T-cell (primary cell): ENCODE results near the gene RASSF7. TPM values are rescaled to one million over a fixed set of nuclear protein-coding genes. Genes with fewer than 3 reads are reported as not detected.

Experiments
- ATAC-seq, 4 experiments: fragments of 200-7000 bp in 3 of 4; fragments of 150-1000 bp in 1 of 4; cut with Tn5 transposase; replicated peaks in 1 of 4; 1 replicate in 3 of 4; 2 replicates in 1 of 4; pipeline ENCODE4 v1.10.0; 2021; ENCODE audit warnings: moderate library complexity in 3 of 4, mild to moderate bottlenecking in 2 of 4, moderate number of reproducible peaks in 1 of 4
- CTCF ChIA-PET, 2 donors: fragments of 300-600 bp; sonication (Branson Sonifier 250); formaldehyde crosslinking; loops; one replicate each; lab custom pipeline; 2022; ENCODE audit warnings: antibody characterized with exemption in 2 of 2; lab: Charles Lee
- POLR2A ChIA-PET, 2 donors: fragments of 300-600 bp; sonication (Branson Sonifier 250); formaldehyde crosslinking; loops; one replicate each; lab custom pipeline; 2022; ENCODE audit warnings: antibody characterized with exemption in 2 of 2; lab: Charles Lee
- DNase-seq, 35 experiments: peaks; one replicate each; pipeline versions ENCODE4 v3.0.0 to v3.0.0-alpha.2; 2013 to 2023
- H3K27ac ChIP-seq: one replicate; pipeline ENCODE4 v1.5.1; 2013; ENCODE audit warnings: low read length
- H3K27me3 ChIP-seq, 2 experiments: replicated peaks in 1 of 2; 1 replicate in 1 of 2; 2 replicates in 1 of 2; pipeline versions ENCODE4 v1.6.1 to v1.7.0; 2013; ENCODE audit warnings: low read length in 1 of 2, mixed read lengths in 1 of 2; ENCODE audit not compliant: control insufficient read depth in 2 of 2, insufficient read depth in 2 of 2; ENCODE audit errors: extremely low read depth in 1 of 2
- H3K36me3 ChIP-seq, 2 donors: 1 replicate in 1 of 2; 2 replicates in 1 of 2; pipeline versions ENCODE4 v1.6.1 to v1.7.0; 2013; ENCODE audit warnings: low read length in 1 of 2; ENCODE audit not compliant: control insufficient read depth in 2 of 2, insufficient read depth in 1 of 2; ENCODE audit errors: extremely low read depth in 1 of 2
- H3K4me1 ChIP-seq, 2 experiments: 1 replicate in 1 of 2; 2 replicates in 1 of 2; pipeline versions ENCODE4 v1.6.1 to v1.7.0; 2013; ENCODE audit warnings: low read length in 2 of 2, mixed read lengths in 1 of 2; ENCODE audit not compliant: insufficient read depth in 2 of 2, control insufficient read depth in 1 of 2; ENCODE audit errors: extremely low read depth in 1 of 2
- H3K4me3 ChIP-seq, 2 donors: 1 replicate in 1 of 2; 2 replicates in 1 of 2; pipeline versions ENCODE4 v1.5.1 to v1.7.0; 2013; ENCODE audit warnings: mild to moderate bottlenecking in 2 of 2, low read length in 1 of 2, moderate library complexity in 1 of 2; ENCODE audit not compliant: control insufficient read depth in 1 of 2; ENCODE audit errors: extremely low read depth in 1 of 2
- H3K9me3 ChIP-seq: 2 replicates; pipeline ENCODE4 v1.7.0; 2013
- H3K27ac Mint-ChIP-seq, 2 donors: one replicate each; pipeline ENCODE4 v1.8.0; 2020 to 2021; ENCODE audit warnings: mild to moderate bottlenecking in 2 of 2, mixed read lengths in 2 of 2
- H3K27me3 Mint-ChIP-seq, 2 donors: one replicate each; pipeline ENCODE4 v1.8.0; 2021 to 2022; ENCODE audit warnings: mixed read lengths in 2 of 2
- H3K36me3 Mint-ChIP-seq: one replicate; pipeline ENCODE4 v1.8.0; 2021; ENCODE audit warnings: mixed read lengths
- H3K4me1 Mint-ChIP-seq, 3 donors: one replicate each; pipeline ENCODE4 v1.8.0; 2020 to 2022; ENCODE audit warnings: mixed read lengths in 3 of 3, mild to moderate bottlenecking in 1 of 3
- H3K4me3 Mint-ChIP-seq, 3 donors: one replicate each; pipeline ENCODE4 v1.8.0; 2020 to 2022; ENCODE audit warnings: mild to moderate bottlenecking in 3 of 3, mixed read lengths in 3 of 3, moderate library complexity in 3 of 3
- H3K9me3 Mint-ChIP-seq, 3 donors: one replicate each; pipeline ENCODE4 v1.8.0; 2020 to 2022; ENCODE audit warnings: mixed read lengths in 3 of 3
- WGBS: methylation state at CpG from one replicate; pipeline ENCODE4 v1.1.5; 2013; ENCODE audit warnings: missing lambda C conversion rate; ENCODE audit not compliant: insufficient coverage; 5-methylcytosine and 5-hydroxymethylcytosine counted together
- total RNA-seq, 35 experiments: library from RNA in 6 of 35; stranded (reverse) in 6 of 35; fragments of 120-200 nt in 1 of 35; gene quantifications; one replicate each; pipeline versions ENCODE4 v1.2.1 to v1.2.4 and lab custom pipeline; 2013 to 2026

Gene RASSF7
- total RNA-seq, 5 donors from 2014 or later (not counting 1 experiment from before 2014, with no cell fraction given): 23.2 to 68.4 (median 63.4) TPM

- Mint-ChIP-seq H3K4me1 (peaks cover 0 to 2% (median 0%) of the 10 kb centered on the region in 3 donors), H3K4me3 (no peak overlapping the region), H3K36me3 (peaks cover 6% of the 10 kb centered on the region), H3K9me3 (no peaks in the 10 kb centered on the region), H3K27ac (no peak overlapping the region), H3K27me3 (no peaks in the 10 kb centered on the region)
- ChIA-PET CTCF (interaction anchor here in 1 of 2 donors (0.7 kb wide), 1 partner anchor 19 kb away, joined by 4 read pairs; no protein-coding TSS in a partner anchor), POLR2A (no interaction called here)
- Histone ChIP-seq H3K4me1 (peaks cover 0 to 4% of the 10 kb centered on the region in 2 experiments), H3K27ac (no peak overlapping the region), H3K9me3 (no peaks in the 10 kb centered on the region), H3K27me3 (no peaks in the 10 kb centered on the region), H3K36me3 (peaks cover 7 to 19% of the 10 kb centered on the region in 2 donors), H3K4me3 (no peak overlapping the region)
- ATAC-seq (no peak), DNase-seq (no peak)
- 90% methylated on average over 25 of the region's 30 CpGs for WGBS
Observed at GRCh38 chr11:528166-528814, 32.5 kb upstream of the RASSF7 start.

DNA sequence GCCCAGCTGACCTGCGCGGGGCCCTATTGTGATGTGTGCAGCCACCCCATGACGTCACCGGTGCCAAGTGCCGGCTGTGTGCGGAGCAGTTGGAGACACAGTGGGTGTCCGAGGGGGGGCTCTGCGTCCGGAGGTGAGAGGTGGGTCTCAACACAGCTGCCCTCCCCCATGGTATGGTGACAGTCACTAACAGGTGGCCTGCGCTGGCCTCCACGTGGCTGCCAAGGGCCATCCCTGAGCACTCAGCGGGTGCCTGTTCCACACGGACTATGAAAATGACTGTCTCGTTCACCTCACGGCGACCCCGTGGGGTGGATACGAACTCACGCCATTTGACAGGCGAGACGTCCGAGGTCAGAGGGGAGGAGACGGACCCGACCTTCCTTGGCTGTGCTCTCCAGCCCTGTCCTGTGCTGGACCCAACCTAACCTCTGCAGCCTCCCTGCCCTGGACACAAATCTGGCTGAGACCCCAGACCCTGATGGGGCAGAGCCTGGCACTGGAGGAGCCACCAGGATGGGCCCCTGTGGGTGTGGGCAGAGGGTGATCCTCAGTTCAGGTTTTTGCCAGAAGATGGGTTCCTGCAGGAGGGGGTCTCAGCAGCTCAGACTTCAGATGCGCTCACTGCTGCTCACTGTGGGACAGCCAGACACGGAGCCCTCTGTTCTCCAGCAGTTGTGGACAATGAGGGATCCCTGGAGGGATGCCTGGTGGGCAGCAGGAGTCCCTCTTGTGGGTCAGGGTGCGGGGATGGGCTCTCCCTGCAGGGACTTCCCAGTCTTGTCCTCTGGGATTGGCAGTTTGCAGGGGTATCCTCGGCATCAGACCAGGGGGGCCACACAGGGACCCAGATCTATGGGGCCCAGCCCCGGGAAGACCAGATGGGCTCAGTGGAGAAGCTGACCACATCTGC lies 31.7 kb upstream of the RASSF7 start:
- Mint-ChIP-seq H3K4me1 (peaks cover 0 to 6% (median 3%) of the 10 kb centered on the region in 3 donors), H3K27ac (no peak overlapping the region), H3K9me3 (no peaks in the 10 kb centered on the region), H3K4me3 (no peak overlapping the region), H3K36me3 (peaks cover 6% of the 10 kb centered on the region), H3K27me3 (no peaks in the 10 kb centered on the region)
- H3K27ac ChIP-seq: no peak overlapping the region
- POLR2A ChIA-PET: no interaction called here
- H3K4me3 ChIP-seq: no peak overlapping the region
- CTCF ChIA-PET: no interaction called here
- H3K36me3 ChIP-seq: peaks cover 7 to 25% of the 10 kb centered on the region in 2 donors
- WGBS: 87% methylated on average over 29 of the region's 29 CpGs
- DNase-seq (no peak), ATAC-seq (no peak)
- peaks cover 0 to 12% of the 10 kb centered on the region in 2 experiments for H3K4me1 ChIP-seq
- H3K27me3 ChIP-seq: no peaks in the 10 kb centered on the region
- no peaks in the 10 kb centered on the region for H3K9me3 ChIP-seq

DNA sequence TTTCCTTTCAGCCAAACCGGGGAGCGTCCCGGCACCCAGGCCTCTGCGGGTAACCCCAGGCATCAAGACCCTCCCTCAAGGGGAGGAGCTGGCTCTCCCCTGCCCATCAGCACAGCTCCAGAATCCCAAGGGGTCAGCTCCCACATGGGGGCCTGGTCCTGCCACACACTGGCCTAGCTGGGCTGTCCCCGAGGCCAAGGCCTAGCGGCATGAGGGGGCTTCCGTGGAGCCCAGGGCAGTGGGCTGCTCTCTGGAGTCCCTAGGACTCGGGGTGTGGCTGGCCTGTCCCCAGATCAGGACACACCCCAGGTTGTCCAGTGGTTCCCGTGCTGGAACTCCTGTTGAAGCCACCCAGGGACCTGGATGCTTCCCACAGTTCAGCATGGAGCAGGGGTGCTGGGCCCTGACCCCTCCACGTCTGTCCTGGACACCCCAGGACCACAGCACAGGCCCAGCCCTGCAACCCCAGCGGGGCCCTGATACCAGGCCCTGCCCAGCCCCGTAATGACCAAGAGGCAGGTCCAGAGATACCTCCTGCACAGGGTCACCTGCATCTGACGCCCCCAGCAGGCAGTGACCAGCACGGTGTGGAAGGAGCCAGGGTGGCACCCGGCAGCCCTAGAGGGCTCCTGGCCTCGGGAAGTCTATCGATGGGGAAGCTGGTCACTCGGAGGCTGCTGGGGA lies 30.9 kb upstream of the RASSF7 start:
- Mint-ChIP-seq H3K36me3 (peaks cover 6% of the 10 kb centered on the region), H3K9me3 (no peaks in the 10 kb centered on the region), H3K27ac (no peak overlapping the region), H3K4me1 (peaks cover 0 to 7% (median 3%) of the 10 kb centered on the region in 3 donors), H3K27me3 (no peaks in the 10 kb centered on the region), H3K4me3 (no peak overlapping the region)
- WGBS: 90% methylated on average over 17 of the region's 18 CpGs
- H3K4me3 ChIP-seq: no peak overlapping the region
- no peak for ATAC-seq
- no peaks in the 10 kb centered on the region for H3K9me3 ChIP-seq
- ChIA-PET CTCF (no interaction called here), POLR2A (no interaction called here)
- H3K36me3 ChIP-seq: peaks cover 7 to 25% of the 10 kb centered on the region in 2 donors
- H3K27me3 ChIP-seq: no peaks in the 10 kb centered on the region
- H3K27ac ChIP-seq: no peak overlapping the region
- no peak for DNase-seq
- H3K4me1 ChIP-seq: peaks cover 0 to 20% of the 10 kb centered on the region in 2 experiments

DNA sequence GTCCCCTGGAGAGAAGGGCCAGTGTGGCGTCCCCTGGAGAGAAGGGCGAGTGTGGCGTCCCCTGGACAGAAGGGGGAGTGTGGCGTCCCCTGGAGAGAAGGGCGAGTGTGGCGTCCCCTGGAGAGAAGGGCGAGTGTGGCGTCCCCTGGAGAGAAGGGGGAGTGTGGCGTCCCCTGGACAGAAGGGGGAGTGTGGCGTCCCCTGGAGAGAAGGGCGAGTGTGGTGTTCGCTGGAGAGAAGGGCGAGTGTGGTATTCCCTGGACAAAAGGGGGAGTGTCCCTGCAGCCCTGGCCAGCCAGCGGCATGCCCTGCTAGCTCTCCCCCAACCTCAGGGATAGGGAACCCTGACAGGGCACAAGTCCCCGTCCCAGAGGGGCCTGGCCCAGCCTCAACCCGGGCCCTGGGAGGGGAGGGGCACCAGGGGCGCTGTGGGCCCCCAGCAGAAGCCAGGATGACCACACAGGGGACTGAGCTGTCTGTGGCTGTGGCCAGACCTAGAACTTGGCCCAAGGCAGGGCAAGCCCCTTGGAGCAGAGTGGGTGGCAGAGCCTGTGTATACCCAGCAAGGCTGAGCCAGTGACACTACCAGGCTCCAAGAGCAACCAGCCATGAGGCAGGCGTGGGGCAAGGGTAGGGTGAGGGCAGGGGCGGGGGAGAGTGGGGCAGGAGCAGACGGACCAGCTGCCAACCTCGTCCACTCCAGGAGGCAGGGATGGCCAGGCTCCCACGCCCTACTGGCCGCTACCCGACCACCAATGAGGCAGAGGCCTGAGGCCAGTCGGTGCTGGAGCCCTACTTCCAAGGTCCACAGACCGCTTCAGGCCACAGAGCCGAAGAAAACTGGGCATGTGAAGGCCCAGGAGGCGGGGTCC lies 29.6 kb upstream of the RASSF7 start:
- peak overlapping the region in 1 of 3 donors; percentile 31 for H3K4me3 Mint-ChIP-seq
- DNase-seq (no peak), ATAC-seq (no peak)
- ChIA-PET CTCF (no interaction called here), POLR2A (no interaction called here)
- Histone ChIP-seq H3K27me3 (no peaks in the 10 kb centered on the region), H3K4me3 (no peak overlapping the region), H3K27ac (no peak overlapping the region), H3K9me3 (no peaks in the 10 kb centered on the region), H3K4me1 (peaks cover 3 to 23% of the 10 kb centered on the region in 2 experiments), H3K36me3 (peaks cover 7 to 25% of the 10 kb centered on the region in 2 donors)
- whole genome bisulfite sequencing: 92% methylated on average over 13 of the region's 28 CpGs
- no peak overlapping the region for H3K27ac Mint-ChIP-seq
- peaks cover 6% of the 10 kb centered on the region for H3K36me3 Mint-ChIP-seq
- H3K27me3 Mint-ChIP-seq: no peaks in the 10 kb centered on the region
- peaks cover 2 to 8% (median 5%) of the 10 kb centered on the region in 3 donors for H3K4me1 Mint-ChIP-seq
- no peaks in the 10 kb centered on the region for H3K9me3 Mint-ChIP-seq

- POLR2A ChIA-PET: no interaction called here
- 93% methylated on average over 12 of the region's 18 CpGs for WGBS
- no peak for DNase-seq
Observed at GRCh38 chr11:531919-532526, 28.7 kb upstream of the RASSF7 start.

More at GRCh38 chr11:531919-532526, 28.7 kb upstream of the RASSF7 start:
- no peak overlapping the region for H3K27ac Mint-ChIP-seq
- Histone ChIP-seq H3K9me3 (no peaks in the 10 kb centered on the region), H3K4me3 (no peak overlapping the region), H3K27ac (no peak overlapping the region), H3K36me3 (peaks cover 7 to 25% of the 10 kb centered on the region in 2 donors), H3K27me3 (no peaks in the 10 kb centered on the region), H3K4me1 (peaks cover 11 to 31% of the 10 kb centered on the region in 2 experiments)
- no peaks in the 10 kb centered on the region for H3K27me3 Mint-ChIP-seq
- H3K4me3 Mint-ChIP-seq: peak overlapping the region; percentile 7 to 31 (median 31)
- CTCF ChIA-PET: no interaction called here
- H3K9me3 Mint-ChIP-seq: no peaks in the 10 kb centered on the region
- peaks cover 6% of the 10 kb centered on the region for H3K36me3 Mint-ChIP-seq
- H3K4me1 Mint-ChIP-seq: peaks cover 5 to 12% (median 8%) of the 10 kb centered on the region in 3 donors
- ATAC-seq: no peak
